HEK293 (cell line): ENCODE results near the gene IFNA21.
A peak's percentile ranks its signal among the peaks of the same experiment; 100 is the strongest.
"Not testable (repeated sequence)": the region's sequence is repeated elsewhere in the genome, so short reads cannot be mapped to it uniquely, and the experiment has no call there.

ENCODE experiments used
- CTCF ChIA-PET: fragments of 350-600 bp; formaldehyde crosslinking; extraction: SDS; loops from one replicate; lab custom pipeline; 2021; ENCODE audit warnings: antibody characterized with exemption; lab: Yijun Ruan, JAX
- POLR2A ChIA-PET: fragments of 300-600 bp; formaldehyde crosslinking; extraction: SDS; loops from one replicate; lab custom pipeline; 2020; ENCODE audit warnings: antibody characterized with exemption, inconsistent platforms; lab: Yijun Ruan, JAX
- H3K27ac ChIP-seq: fragments of 200-500 bp; sonication (Bioruptor generic); 2 replicates; pipeline ENCODE4 v1.5.1; 2014; ENCODE audit warnings: low read depth, low read length, control low read depth, inconsistent platforms; ENCODE audit errors: extremely low read depth
- H3K36me3 ChIP-seq, 2 experiments: fragments of 200-500 bp in 1 of 2; sonication (Bioruptor generic) in 1 of 2; 1 replicate in 1 of 2; 2 replicates in 1 of 2; pipeline ENCODE4 v1.5.1; 2014 to 2017; ENCODE audit warnings: inconsistent platforms in 2 of 2, low read length in 2 of 2; ENCODE audit not compliant: control insufficient read depth in 2 of 2, insufficient read depth in 1 of 2
- H3K4me1 ChIP-seq: fragments of 200-500 bp; sonication (Bioruptor generic); 2 replicates; pipeline ENCODE4 v1.5.1; 2014; ENCODE audit warnings: mild to moderate bottlenecking, low read length, inconsistent platforms; ENCODE audit not compliant: control insufficient read depth, insufficient read depth
- H3K4me3 ChIP-seq: 2 replicates; pipeline ENCODE4 v1.5.1; 2011; ENCODE audit warnings: low read depth, mild to moderate bottlenecking, control low read depth, low read length, moderate library complexity
- H3K9me3 ChIP-seq: fragments of 200-500 bp; sonication (Bioruptor generic); 2 replicates; pipeline ENCODE4 v1.5.1; 2014; ENCODE audit warnings: low read depth, low read length, inconsistent platforms; ENCODE audit not compliant: control insufficient read depth, insufficient read depth
- BCL6B ChIP-seq: fragments of 450-650 bp; formaldehyde crosslinking; IDR thresholded peaks from 2 replicates; pipeline ENCODE4 v1.5.1; 2017; ENCODE audit warnings: missing biosample characterization, missing genetic modification characterization
- PRDM1 ChIP-seq: fragments of 450-650 bp; formaldehyde crosslinking; IDR thresholded peaks from 2 replicates; pipeline ENCODE4; 2016; ENCODE audit warnings: missing biosample characterization, missing genetic modification characterization
- REST ChIP-seq: fragments of 450-650 bp; formaldehyde crosslinking; IDR thresholded peaks from 2 replicates; pipeline ENCODE4 v1.5.1; 2016; ENCODE audit warnings: missing biosample characterization, missing genetic modification characterization
- ZBTB49 ChIP-seq: fragments of 450-650 bp; formaldehyde crosslinking; IDR thresholded peaks from 2 replicates; pipeline ENCODE4 v1.5.1; 2016; ENCODE audit warnings: missing biosample characterization, missing genetic modification characterization, low read depth
- ZNF18 ChIP-seq: fragments of 450-650 bp; formaldehyde crosslinking; IDR thresholded peaks from 2 replicates; pipeline ENCODE4 v1.5.1; 2016; ENCODE audit warnings: missing biosample characterization, missing genetic modification characterization
- ZNF184 ChIP-seq: fragments of 450-650 bp; IDR thresholded peaks from 2 replicates; pipeline ENCODE4 v1.5.1; 2018; ENCODE audit warnings: missing biosample characterization, mild to moderate bottlenecking, missing genetic modification characterization
- ZNF221 ChIP-seq: fragments of 450-650 bp; formaldehyde crosslinking; IDR thresholded peaks from 2 replicates; pipeline ENCODE4 v1.5.1; 2017; ENCODE audit warnings: missing biosample characterization, missing genetic modification characterization, borderline replicate concordance
- ZNF24 ChIP-seq: fragments of 450-650 bp; formaldehyde crosslinking; IDR thresholded peaks from 2 replicates; pipeline ENCODE4 v1.5.1; 2016; ENCODE audit warnings: missing biosample characterization, missing genetic modification characterization
- ZNF398 ChIP-seq: fragments of 450-650 bp; formaldehyde crosslinking; IDR thresholded peaks from 2 replicates; pipeline ENCODE4 v1.5.1; 2017; ENCODE audit warnings: missing biosample characterization, missing genetic modification characterization
- ZNF426 ChIP-seq: fragments of 450-650 bp; formaldehyde crosslinking; IDR thresholded peaks from 2 replicates; pipeline ENCODE4 v1.5.1; 2017; ENCODE audit warnings: missing biosample characterization, missing genetic modification characterization, mild to moderate bottlenecking, inconsistent platforms, moderate library complexity
- ZNF501 ChIP-seq: fragments of 450-650 bp; formaldehyde crosslinking; IDR thresholded peaks from 2 replicates; pipeline ENCODE4 v1.5.1; 2016; ENCODE audit warnings: missing biosample characterization, missing genetic modification characterization
- ZNF571 ChIP-seq: fragments of 450-650 bp; formaldehyde crosslinking; IDR thresholded peaks from 2 replicates; pipeline ENCODE4 v1.5.0; 2017; ENCODE audit warnings: missing biosample characterization, missing genetic modification characterization
- ZNF626 ChIP-seq: fragments of 450-650 bp; sonication (Bioruptor Pico); formaldehyde crosslinking; IDR thresholded peaks from 2 replicates; pipeline ENCODE4 v1.5.1; 2018; ENCODE audit warnings: missing biosample characterization, missing genetic modification characterization, inconsistent platforms
- ZNF654 ChIP-seq: fragments of 450-650 bp; formaldehyde crosslinking; IDR thresholded peaks from 2 replicates; pipeline ENCODE4 v1.5.1; 2016; ENCODE audit warnings: low read depth, missing biosample characterization, missing genetic modification characterization
- ZSCAN18 ChIP-seq: fragments of 450-650 bp; formaldehyde crosslinking; IDR thresholded peaks from 2 replicates; pipeline ENCODE4 v1.5.1; 2016; ENCODE audit warnings: missing biosample characterization, missing genetic modification characterization
- ZSCAN23 ChIP-seq: fragments of 450-650 bp; formaldehyde crosslinking; IDR thresholded peaks from 2 replicates; pipeline ENCODE4 v1.5.1; 2016; ENCODE audit warnings: missing biosample characterization, missing genetic modification characterization

IFNA21 gene

GRCh38 chr9:21182810-21183736 is 16.6 kb upstream of the IFNA21 start:
- H3K9me3 ChIP-seq, H3K27ac ChIP-seq, H3K4me3 ChIP-seq, H3K36me3 ChIP-seq, POLR2A ChIA-PET, H3K4me1 ChIP-seq: not testable (repeated sequence)
- CTCF ChIA-PET = interaction anchor here (0.6 to 2.3 kb wide), 35 partner anchors 9 to 1130 kb away, joined by 3 to 24 read pairs (median 4); partner anchors contain the start of genes IFNA10 and IFNA8
- TF ChIP-seq ZNF654 = peak; percentile 17; the same call in 1 of the 2 replicates
- TF ChIP-seq PRDM1 (tag by site-specific recombination) = 0 out of 2 replicates have a peak, but pooled peaks have one; percentile 7

- H3K4me1 ChIP-seq = no peaks in the 10 kb centered on the region
- no peaks in the 10 kb centered on the region for H3K36me3 ChIP-seq
- H3K4me3 ChIP-seq = no peak overlapping the region
- CTCF ChIA-PET = interaction anchor here (0.5 to 2.4 kb wide), 4 partner anchors 8 to 613 kb away, joined by 3 to 19 read pairs (median 5); no protein-coding TSS in a partner anchor
- no peaks in the 10 kb centered on the region for H3K9me3 ChIP-seq
- no peak for TF ChIP-seq ZNF18
- no peak for TF ChIP-seq ZNF24 (tag by site-specific recombination)
- no peak for TF ChIP-seq ZSCAN18 (tag by site-specific recombination)
- TF ChIP-seq ZBTB49 (tag by site-specific recombination) = no peak
- no peak for TF ChIP-seq ZNF184 (tag by site-specific recombination)
- TF ChIP-seq ZSCAN23 (tag by site-specific recombination) = no peak
- TF ChIP-seq ZNF501 = no peak
- no peak for TF ChIP-seq ZNF398
- no peak for TF ChIP-seq REST (tag by site-specific recombination)
- TF ChIP-seq ZNF571 = no peak
- TF ChIP-seq ZNF426 = no peak
- no peak for TF ChIP-seq ZNF221 (tag by site-specific recombination)
- TF ChIP-seq BCL6B (tag by site-specific recombination) = no peak
- no peak for TF ChIP-seq ZNF626 (tag by site-specific recombination)
- TF ChIP-seq, all 188 proteins: peak for 0
- POLR2A ChIA-PET = no interaction called here
- no peak overlapping the region for H3K27ac ChIP-seq
Observed at GRCh38 chr9:21174671-21175070, 8.2 kb upstream of the IFNA21 start.
